Measurements from ENCODE around the gene AMER3.

Gene AMER3

GRCh38 chr2:130785466-130786055 is 30.2 kb downstream of the AMER3 start:
- DNase-seq = no peak

GRCh38 chr2:130786076-130786475 is 30.7 kb downstream of the AMER3 start:
- DNase-seq = no peak

GRCh38 chr2:130787841-130788240 is 32.5 kb downstream of the AMER3 start:
- no peak for DNase-seq

- no peak for DNase-seq
Observed at GRCh38 chr2:130790312-130790711, 35.0 kb downstream of the AMER3 start.

- no peak for DNase-seq
Observed at GRCh38 chr2:130790804-130791616, 35.7 kb downstream of the AMER3 start.

GRCh38 chr2:130791617-130791939 is 36.2 kb downstream of the AMER3 start:
- no peak for DNase-seq

- DNase-seq = no peak
Observed at GRCh38 chr2:130795431-130795830, 40.1 kb downstream of the AMER3 start.

- DNase-seq = no peak
Observed at GRCh38 chr2:130796290-130796689, 41.0 kb downstream of the AMER3 start.

GRCh38 chr2:130797493-130798435 is 42.4 kb downstream of the AMER3 start:
- peak; percentile 94 for DNase-seq

- DNase-seq = no peak
Observed at GRCh38 chr2:130798472-130799218, 43.3 kb downstream of the AMER3 start.

GRCh38 chr2:130799295-130799694 is 44.0 kb downstream of the AMER3 start:
- no peak for DNase-seq

GRCh38 chr2:130805613-130806012 is 50.3 kb downstream of the AMER3 start:
- DNase-seq = no peak

- DNase-seq = no peak
Observed at GRCh38 chr2:130806370-130806769, 51.0 kb downstream of the AMER3 start.

GRCh38 chr2:130807659-130808385 is 52.5 kb downstream of the AMER3 start:
- DNase-seq = no peak

- no peak for DNase-seq
Observed at GRCh38 chr2:130808482-130809268, 53.3 kb downstream of the AMER3 start.

GRCh38 chr2:130810490-130810889 is 55.1 kb downstream of the AMER3 start:
- DNase-seq = no peak

- DNase-seq = no peak
Observed at GRCh38 chr2:130813722-130814121, 58.4 kb downstream of the AMER3 start.

GRCh38 chr2:130814931-130815680 is 59.8 kb downstream of the AMER3 start:
- DNase-seq = no peak

All from activated naive CD4-positive, alpha-beta T cell treated with anti-CD3 and anti-CD28 coated beads, Interleukin-2, amount 50 U/mL, for 16 hours (primary cell).